Large intestine (tissue), 3 donors: ENCODE data around the gene ATF7IP2. TPM values are rescaled to one million over a fixed set of nuclear protein-coding genes. Genes with fewer than 3 reads are reported as not detected.
"Not testable (repeated sequence)": the region's sequence is repeated elsewhere in the genome, so short reads cannot be mapped to it uniquely, and the experiment has no call there.

ENCODE experiments used
- DNase-seq, 2 donors: peaks; one replicate each; pipeline versions ENCODE4 v3.0.0 to v3.0.0-alpha.2; 2013
- H3K27ac ChIP-seq: one replicate; pipeline ENCODE4 v1.5.1; 2013; ENCODE audit warnings: low read length
- H3K27me3 ChIP-seq: 2 replicates; pipeline ENCODE4 v1.6.1; 2013; ENCODE audit warnings: low read length; ENCODE audit not compliant: control insufficient read depth, insufficient read depth
- H3K36me3 ChIP-seq: 2 replicates; pipeline ENCODE4 v1.6.1; 2013; ENCODE audit warnings: low read length; ENCODE audit not compliant: control insufficient read depth, insufficient read depth
- H3K4me1 ChIP-seq: one replicate; pipeline ENCODE4 v1.6.1; 2013; ENCODE audit warnings: low read length; ENCODE audit not compliant: control insufficient read depth, insufficient read depth
- H3K4me3 ChIP-seq: one replicate; pipeline ENCODE4 v1.5.1; 2013; ENCODE audit warnings: low read length
- H3K9me3 ChIP-seq: one replicate; pipeline ENCODE4 v1.6.1; 2013; ENCODE audit warnings: mild to moderate bottlenecking, low read depth, low read length, moderate library complexity; ENCODE audit not compliant: control insufficient read depth
- WGBS: methylation state at CpG from one replicate; pipeline ENCODE4 v1.1.5; 2013; ENCODE audit warnings: low lambda C conversion rate; ENCODE audit not compliant: insufficient coverage; 5-methylcytosine and 5-hydroxymethylcytosine counted together
- polyA plus RNA-seq: library from polyadenylated mRNA; unstranded; fragments of 120-200 nt; gene quantifications from one replicate; pipeline ENCODE4 v1.2.1, GENCODE V29; 2013

Gene ATF7IP2
- polyA plus RNA-seq, 1 donor: 52.9 TPM

- no peaks in the 10 kb centered on the region for H3K27me3 ChIP-seq
- DNase-seq: no peak
- H3K4me1 ChIP-seq: no peaks in the 10 kb centered on the region
- WGBS: no CpG with 5 or more reads among the region's 2 CpGs
- H3K9me3 ChIP-seq: peaks cover 4% of the 10 kb centered on the region
- no peak overlapping the region for H3K4me3 ChIP-seq
- H3K36me3 ChIP-seq: no peaks in the 10 kb centered on the region
- no peak overlapping the region for H3K27ac ChIP-seq
Observed at GRCh38 chr16:10352262-10352661, 33.6 kb upstream of the ATF7IP2 start.

GRCh38 chr16:10355589-10355988, 30.3 kb upstream of the ATF7IP2 start:
- Histone ChIP-seq H3K27me3 (no peaks in the 10 kb centered on the region), H3K4me1 (no peaks in the 10 kb centered on the region)

GRCh38 chr16:10356870-10357842, 28.7 kb upstream of the ATF7IP2 start:
- Histone ChIP-seq H3K36me3 (no peaks in the 10 kb centered on the region), H3K4me3 (no peak overlapping the region), H3K4me1 (peaks cover 4% of the 10 kb centered on the region), H3K27ac (no peak overlapping the region), H3K9me3 (peaks cover 4% of the 10 kb centered on the region), H3K27me3 (no peaks in the 10 kb centered on the region)
- DNase-seq: peak; percentile 13 to 53
- 80% methylated on average over 1 of the region's 11 CpGs for WGBS

More at GRCh38 chr16:10355589-10355988, 30.3 kb upstream of the ATF7IP2 start:
- Histone ChIP-seq H3K4me3 (no peak overlapping the region), H3K36me3 (no peaks in the 10 kb centered on the region), H3K9me3 (peaks cover 4% of the 10 kb centered on the region), H3K27ac (no peak overlapping the region)
- 95% methylated on average over 4 of the region's 23 CpGs for WGBS
- no peak for DNase-seq

GRCh38 chr16:10361747-10362076, 24.1 kb upstream of the ATF7IP2 start:
- not testable (repeated sequence) for H3K9me3 ChIP-seq, H3K4me1 ChIP-seq, H3K27me3 ChIP-seq, H3K4me3 ChIP-seq, DNase-seq, H3K36me3 ChIP-seq
- H3K27ac ChIP-seq: peak overlapping the region; percentile 75
- WGBS: no CpG with 5 or more reads among the region's 8 CpGs

DNA sequence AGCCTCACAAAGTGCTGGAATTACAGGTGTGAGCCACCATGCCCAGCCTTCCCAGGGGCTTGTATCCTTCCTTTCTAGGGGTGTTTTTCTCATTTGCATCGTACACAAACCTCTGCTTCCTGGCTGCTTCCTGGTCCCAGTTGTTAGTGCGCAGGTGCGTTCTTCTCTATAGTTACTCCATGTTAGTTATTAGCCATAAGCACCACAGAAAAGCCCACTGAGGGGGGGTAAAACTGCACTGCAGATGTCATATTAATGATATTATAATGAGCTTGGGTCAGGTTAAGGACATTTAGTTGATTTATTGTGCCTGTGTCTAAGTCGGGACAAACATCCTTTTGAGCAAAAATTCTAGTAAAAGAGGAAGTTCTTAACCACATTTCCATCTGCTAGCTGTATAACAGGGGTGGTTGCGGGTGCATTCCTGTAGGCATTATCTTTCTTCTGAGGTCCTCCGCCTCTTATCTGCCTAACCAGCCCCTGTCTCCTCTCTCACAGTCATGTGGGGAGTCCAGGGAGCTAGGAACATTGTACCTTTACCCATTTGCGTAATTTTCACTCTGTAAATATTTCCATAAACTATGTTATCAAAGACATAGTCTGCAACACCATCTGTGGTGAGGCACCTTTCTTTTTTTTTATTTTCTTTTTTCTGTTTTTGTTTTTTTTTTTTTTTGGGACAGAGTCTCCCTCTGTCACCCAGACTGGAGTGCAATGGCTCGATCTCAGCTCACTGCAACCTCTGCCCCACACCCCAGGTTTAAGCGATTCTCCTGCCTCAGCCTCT, 23.6 kb upstream of the ATF7IP2 start:
- Histone ChIP-seq H3K4me1 (peaks cover 5% of the 10 kb centered on the region), H3K27ac (peak overlapping the region; percentile 75), H3K4me3 (no peak overlapping the region), H3K36me3 (no peaks in the 10 kb centered on the region), H3K27me3 (no peaks in the 10 kb centered on the region), H3K9me3 (no peaks in the 10 kb centered on the region)
- 34% methylated on average over 2 of the region's 9 CpGs for WGBS
- peak; percentile 89 to 94 for DNase-seq

- not testable (repeated sequence) for DNase-seq, H3K9me3 ChIP-seq
- no CpG with 5 or more reads among the region's 4 CpGs for WGBS
Observed at GRCh38 chr16:10362864-10363197, 23.0 kb upstream of the ATF7IP2 start.

GRCh38 chr16:10366619-10367018, 19.2 kb upstream of the ATF7IP2 start:
- not testable (repeated sequence) for DNase-seq, H3K27me3 ChIP-seq, H3K36me3 ChIP-seq, H3K9me3 ChIP-seq, H3K4me3 ChIP-seq, H3K27ac ChIP-seq, H3K4me1 ChIP-seq
- WGBS: no CpG with 5 or more reads among the region's 8 CpGs

More at GRCh38 chr16:10362864-10363197, 23.0 kb upstream of the ATF7IP2 start:
- not testable (repeated sequence) for H3K27ac ChIP-seq, H3K36me3 ChIP-seq, H3K4me1 ChIP-seq, H3K4me3 ChIP-seq, H3K27me3 ChIP-seq

DNA sequence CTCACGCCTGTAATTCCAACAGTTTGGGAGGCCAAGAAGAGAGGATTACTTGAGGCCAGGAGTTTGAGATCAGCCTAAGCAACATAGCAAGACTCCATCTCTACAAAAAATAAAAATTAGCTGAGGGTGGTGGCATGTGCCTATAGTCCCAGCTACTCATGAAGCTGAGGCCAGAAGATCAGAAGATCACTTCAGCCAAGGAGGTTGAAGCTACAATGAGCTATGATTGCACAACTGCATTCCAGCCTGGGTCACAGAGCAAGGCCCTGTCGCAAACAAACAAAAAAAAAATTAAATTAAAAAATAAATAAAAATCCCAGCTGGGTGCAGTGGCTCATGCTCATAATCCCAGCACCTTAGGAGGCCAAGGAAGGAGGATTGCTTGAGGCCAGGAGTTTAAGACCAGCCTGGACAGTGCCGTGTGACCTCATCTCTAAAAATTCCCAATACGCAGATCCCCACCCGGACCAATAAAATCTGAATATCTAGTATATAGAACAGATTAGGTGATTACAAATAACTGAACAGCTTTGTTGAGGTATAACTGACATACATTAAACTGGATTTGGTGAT, 18.2 kb upstream of the ATF7IP2 start:
- no peaks in the 10 kb centered on the region for H3K36me3 ChIP-seq
- no peak overlapping the region for H3K4me3 ChIP-seq
- DNase-seq: peak in 1 of 2 donors; percentile 14
- H3K27ac ChIP-seq: no peak overlapping the region
- H3K27me3 ChIP-seq: no peaks in the 10 kb centered on the region
- H3K9me3 ChIP-seq: no peaks in the 10 kb centered on the region
- WGBS: no CpG with 5 or more reads among the region's 5 CpGs
- no peaks in the 10 kb centered on the region for H3K4me1 ChIP-seq

GRCh38 chr16:10368969-10369551, 16.8 kb upstream of the ATF7IP2 start:
- no peak for DNase-seq
- no peak overlapping the region for H3K27ac ChIP-seq
- no peaks in the 10 kb centered on the region for H3K27me3 ChIP-seq
- no peaks in the 10 kb centered on the region for H3K4me1 ChIP-seq
- H3K36me3 ChIP-seq: no peaks in the 10 kb centered on the region
- no CpG with 5 or more reads among the region's 2 CpGs for WGBS
- H3K9me3 ChIP-seq: no peaks in the 10 kb centered on the region
- no peak overlapping the region for H3K4me3 ChIP-seq

DNA sequence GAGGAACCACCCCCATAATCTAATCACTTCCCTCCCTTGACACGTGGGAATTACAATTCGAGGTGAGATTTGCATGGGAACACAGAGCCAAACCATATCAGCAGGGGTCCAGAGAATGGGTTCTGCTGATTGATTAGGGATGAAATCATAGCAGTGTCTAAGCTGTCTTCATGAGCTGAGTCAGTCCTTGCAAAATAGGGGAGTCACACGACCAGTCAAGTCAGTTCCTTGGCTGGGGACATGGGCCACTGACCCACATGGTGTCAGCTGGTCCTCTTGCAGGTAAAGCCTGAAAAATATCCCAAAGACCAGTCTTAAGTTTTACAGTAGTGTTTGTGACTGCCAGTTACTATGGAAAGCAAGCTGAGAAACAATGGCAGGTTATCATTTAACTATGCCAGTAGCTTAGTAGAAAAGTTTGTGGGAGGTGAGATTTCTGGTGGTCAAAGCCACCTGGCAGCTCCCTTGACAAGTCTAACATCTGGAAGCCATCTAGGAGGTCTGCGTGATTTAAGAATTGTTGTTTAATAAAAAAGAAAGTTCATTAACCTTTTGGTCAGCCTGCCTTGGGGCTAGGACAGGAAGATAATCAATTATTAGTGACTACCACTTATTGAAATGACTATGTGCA, 15.7 kb upstream of the ATF7IP2 start:
- no peak overlapping the region for H3K4me3 ChIP-seq

More for the DNA sequence above, 15.7 kb upstream of the ATF7IP2 start:
- Histone ChIP-seq H3K27ac (no peak overlapping the region), H3K4me1 (no peaks in the 10 kb centered on the region), H3K27me3 (no peaks in the 10 kb centered on the region), H3K9me3 (no peaks in the 10 kb centered on the region), H3K36me3 (no peaks in the 10 kb centered on the region)
- 67% methylated on average over 1 of the region's 4 CpGs for WGBS
- DNase-seq: no peak
